GM10248 (cell line): Measurements from ENCODE around the gene CYP26B1.
"Not testable (repeated sequence)": the region's sequence is repeated elsewhere in the genome, so short reads cannot be mapped to it uniquely, and the experiment has no call there.

Experiments used
- CTCF ChIA-PET: fragments of 300-600 bp; sonication (Branson Sonifier 250); formaldehyde crosslinking; extraction: SDS; loops from one replicate; lab custom pipeline; 2021; ENCODE audit warnings: antibody characterized with exemption; lab: Yijun Ruan, JAX
- POLR2A ChIA-PET: fragments of 350-650 bp; sonication (Branson Sonifier 250); formaldehyde crosslinking; extraction: SDS; loops from one replicate; lab custom pipeline; 2020; ENCODE audit warnings: antibody characterized with exemption; lab: Yijun Ruan, JAX
- DNase-seq: peaks from one replicate; pipeline ENCODE4 v3.0.0; 2012; ENCODE audit errors: extremely low spot score
- CTCF ChIP-seq: IDR thresholded peaks from 2 replicates; pipeline ENCODE4 v1.5.1; 2012; ENCODE audit warnings: mild to moderate bottlenecking, low read depth; ENCODE audit errors: extremely low read depth, missing control alignments, control extremely low read depth

The CYP26B1 gene

GRCh38 chr2:72090271-72090720 is 57.4 kb downstream of the CYP26B1 start:
- ChIA-PET POLR2A (no interaction called here), CTCF (no interaction called here)
- no peak for TF ChIP-seq CTCF
- no peak for DNase-seq

- ChIA-PET POLR2A (no interaction called here), CTCF (no interaction called here)
- DNase-seq = no peak
- TF ChIP-seq CTCF = no peak
Measured at GRCh38 chr2:72089537-72089936, 58.1 kb downstream of the CYP26B1 start.

- CTCF ChIA-PET = no interaction called here
- no peak for TF ChIP-seq CTCF
- POLR2A ChIA-PET = no interaction called here
- DNase-seq = no peak
Measured at GRCh38 chr2:72089028-72089427, 58.6 kb downstream of the CYP26B1 start.

- POLR2A ChIA-PET, DNase-seq, CTCF ChIA-PET: not testable (repeated sequence)
Measured at GRCh38 chr2:72086871-72087633, 60.6 kb downstream of the CYP26B1 start.

GRCh38 chr2:72085513-72085912 is 62.1 kb downstream of the CYP26B1 start:
- TF ChIP-seq CTCF = no peak
- ChIA-PET POLR2A (no interaction called here), CTCF (no interaction called here)
- DNase-seq = no peak

GRCh38 chr2:72085036-72085435 is 62.6 kb downstream of the CYP26B1 start:
- TF ChIP-seq CTCF = no peak
- DNase-seq = no peak
- POLR2A ChIA-PET = no interaction called here
- CTCF ChIA-PET = no interaction called here

GRCh38 chr2:72084584-72084976 is 63.1 kb downstream of the CYP26B1 start:
- TF ChIP-seq CTCF = no peak
- no peak for DNase-seq
- ChIA-PET CTCF (no interaction called here), POLR2A (no interaction called here)
